ENCODE data around the gene DCAF10. TPM values are rescaled to one million over a fixed set of nuclear protein-coding genes. Genes with fewer than 3 reads are reported as not detected.

Gene DCAF10
- total and polyA plus RNA-seq, 2 of the 13 experiments (the other 11 are each of a cell fraction or from before 2014, with no cell fraction given): 9.2 to 20.3 TPM

GRCh38 chr9:37800631-37801286, at the start of gene DCAF10 (continued):
- TF ChIP-seq SNAPC2 (CRISPR knock-in tag; IDR thresholded peaks at IDR 0.05) (peak; percentile 87; the same call in 1 of the 2 replicates), BCLAF1 (IDR thresholded peaks at IDR 0.05) (no peak), UBTF (CRISPR knock-in tag; IDR thresholded peaks at IDR 0.05) (peak; percentile 100), NR3C1 (CRISPR knock-in tag; IDR thresholded peaks at IDR 0.05) (no peak), ATRX (CRISPR knock-in tag; IDR thresholded peaks at IDR 0.05; ENCODE audit: borderline replicate concordance) (no peak), PRDM15 (CRISPR knock-in tag; IDR thresholded peaks at IDR 0.05) (no peak), POGZ (CRISPR knock-in tag; IDR thresholded peaks at IDR 0.05) (peak; percentile 99), ZBTB38 (CRISPR knock-in tag; IDR thresholded peaks at IDR 0.05) (peak; percentile 75; the same call in 1 of the 2 replicates), ELF4 (CRISPR knock-in tag; IDR thresholded peaks at IDR 0.05; ENCODE audit: borderline replicate concordance) (no peak), ONECUT2 (CRISPR knock-in tag; IDR thresholded peaks at IDR 0.05) (no peak), ZNF264 (CRISPR knock-in tag; IDR thresholded peaks at IDR 0.05) (peak; percentile 86; the same call in 1 of the 2 replicates), NR2F2 (IDR thresholded peaks at IDR 0.05; ENCODE audit: borderline replicate concordance, low read depth) (peak; percentile 38; the same call in 1 of the 2 replicates), MATR3 (CRISPR knock-in tag; IDR thresholded peaks at IDR 0.05) (no peak), ZC3H13 (CRISPR knock-in tag; IDR thresholded peaks at IDR 0.05) (peak; percentile 94), TP53 (CRISPR knock-in tag; conservative IDR thresholded peaks at IDR 0.05) (no peak), ZNF207 (IDR thresholded peaks at IDR 0.05; ENCODE audit: borderline replicate concordance) (no peak), POLR2AphosphoS5 (IDR thresholded peaks at IDR 0.05; ENCODE audit: low read depth, low read length) (peak; percentile 80), RORA (CRISPR knock-in tag; IDR thresholded peaks at IDR 0.05) (no peak), ZNF256 (CRISPR knock-in tag; conservative IDR thresholded peaks at IDR 0.05) (no peak), GRHL1 (CRISPR knock-in tag; conservative IDR thresholded peaks at IDR 0.05) (no peak)

Data from HepG2 (cell line).